Measurements from ENCODE around the gene CDH12.
"Not testable (repeated sequence)": the region's sequence is repeated elsewhere in the genome, so short reads cannot be mapped to it uniquely, and the experiment has no call there.

Gene CDH12

GRCh38 chr5:22111320-22111719, 741.8 kb downstream of the CDH12 start:
- no peak for DNase-seq

DNA sequence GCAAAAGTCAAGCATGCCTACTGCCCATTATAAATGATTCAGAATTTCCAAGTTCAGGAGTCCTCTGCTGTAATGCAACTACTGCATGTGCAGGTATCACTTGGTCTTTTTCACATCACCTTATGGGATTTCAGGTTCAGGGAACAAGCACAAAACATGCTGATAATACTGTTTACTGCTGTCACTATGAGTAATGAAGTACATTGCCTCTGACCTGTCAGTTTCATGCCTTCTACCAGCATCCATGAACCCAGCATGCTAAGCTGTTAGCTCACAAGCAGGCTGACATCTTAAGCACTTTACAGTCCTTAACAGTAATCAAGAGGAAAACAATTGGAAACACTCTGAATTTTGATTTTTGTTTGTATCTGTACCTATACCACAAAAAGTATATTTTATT, 743.8 kb downstream of the CDH12 start:
- DNase-seq = no peak

GRCh38 chr5:22108545-22108944, 744.6 kb downstream of the CDH12 start:
- no peak for DNase-seq

- no peak for DNase-seq
Observed at GRCh38 chr5:22102823-22103359, 750.3 kb downstream of the CDH12 start.

GRCh38 chr5:22088517-22088916, 764.6 kb downstream of the CDH12 start:
- DNase-seq = no peak

GRCh38 chr5:22079566-22079965, 773.6 kb downstream of the CDH12 start:
- DNase-seq = no peak

DNA sequence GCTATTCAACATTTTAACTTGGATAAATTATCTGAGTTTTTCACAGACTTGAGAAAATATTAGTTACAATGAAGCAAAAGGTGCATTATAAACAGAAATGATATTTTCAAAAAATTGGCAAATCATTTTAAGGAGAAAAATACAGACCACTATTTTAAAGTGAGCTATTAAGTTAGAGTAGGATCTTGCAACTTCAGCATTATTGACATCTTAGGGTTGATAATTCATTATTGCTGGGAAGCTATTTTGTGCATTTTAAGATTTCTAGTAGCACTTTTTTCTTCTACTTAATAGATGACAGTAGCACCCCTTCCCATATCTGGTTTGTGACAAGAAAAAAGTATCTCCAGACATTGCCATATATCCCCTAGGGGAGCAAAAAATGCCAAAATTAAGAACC, 774.1 kb downstream of the CDH12 start:
- no peak for DNase-seq

DNA sequence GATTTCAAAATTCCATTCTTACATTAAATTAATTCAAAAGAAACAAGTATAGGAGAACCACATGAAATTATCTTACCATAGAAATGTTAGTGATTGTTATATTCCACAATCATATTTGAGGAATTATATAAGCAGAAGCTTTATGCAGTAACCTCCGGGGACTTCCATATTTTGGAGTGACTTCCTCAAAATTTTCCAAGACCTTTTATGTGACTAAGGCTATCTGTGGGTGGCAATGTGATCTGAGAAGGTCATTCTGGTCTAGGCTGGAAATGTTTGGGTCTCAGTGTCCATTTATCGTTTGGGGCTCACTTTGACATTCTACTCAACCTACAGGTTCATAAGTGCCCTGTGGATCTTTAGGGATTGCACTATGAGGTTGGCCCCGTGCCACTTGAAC, 776.6 kb downstream of the CDH12 start:
- DNase-seq = no peak

- no peak for DNase-seq
Observed at GRCh38 chr5:22070186-22070728, 782.9 kb downstream of the CDH12 start.

- no peak for DNase-seq
Observed at GRCh38 chr5:22063717-22064116, 789.4 kb downstream of the CDH12 start.

DNA sequence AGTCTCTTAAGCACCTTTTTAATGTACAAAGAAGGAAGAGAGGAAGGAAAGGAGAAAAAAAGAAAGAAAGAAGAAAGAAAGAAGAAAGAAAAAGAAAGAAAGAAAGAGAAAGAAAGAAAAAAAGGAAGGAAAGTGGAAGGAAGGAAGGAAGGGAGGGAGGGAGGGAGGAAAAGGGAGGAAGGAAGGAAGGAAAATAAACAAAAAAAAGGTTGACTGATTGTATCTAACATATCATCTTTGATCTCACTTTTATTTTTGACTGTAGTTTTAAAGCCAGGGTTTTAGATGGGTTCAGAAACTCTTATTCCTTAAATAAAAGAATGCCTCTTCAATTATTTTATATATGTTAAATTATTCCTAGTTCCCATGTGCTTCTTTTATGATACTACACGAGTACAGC, 794.5 kb downstream of the CDH12 start:
- DNase-seq = no peak

DNA sequence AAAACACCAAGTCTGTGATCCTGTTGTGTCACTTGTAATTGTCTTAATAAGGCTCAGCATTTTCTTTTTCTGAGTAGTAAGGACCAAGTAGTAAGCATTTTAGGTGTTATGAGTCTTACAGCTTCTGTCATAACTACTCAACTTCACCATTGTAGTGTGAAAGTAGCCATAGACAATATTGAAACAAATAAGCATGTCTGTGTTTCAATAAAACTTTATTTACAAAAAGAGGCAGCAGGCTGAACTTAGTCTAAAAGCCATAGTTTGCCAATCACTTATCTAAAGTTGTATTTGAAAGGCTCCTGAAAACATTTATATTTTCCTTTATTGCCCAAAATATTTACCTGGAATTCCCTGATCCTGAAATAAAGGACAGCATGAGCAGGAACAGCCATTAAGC, 796.1 kb downstream of the CDH12 start:
- no peak for DNase-seq

DNA sequence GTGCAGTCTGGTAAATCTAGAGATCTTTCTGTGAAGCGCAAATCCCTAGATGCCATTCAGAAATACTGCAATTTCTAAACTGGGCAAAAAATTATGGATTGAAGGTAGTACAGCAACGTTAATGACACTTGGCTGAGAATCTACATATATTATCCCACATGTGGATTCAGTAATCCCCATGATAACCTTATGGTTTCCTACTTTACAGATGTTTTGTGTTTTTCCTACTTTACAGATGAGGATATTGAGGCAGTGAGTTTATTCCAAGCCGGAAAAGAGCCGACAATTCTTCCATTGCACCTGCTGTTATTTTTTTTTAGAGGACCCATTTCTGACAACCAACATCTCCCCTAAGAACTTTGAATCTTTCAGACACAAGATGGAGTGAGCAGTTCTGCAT, 796.5 kb downstream of the CDH12 start:
- DNase-seq = no peak

- peak; percentile 79 to 97 for DNase-seq
Observed at GRCh38 chr5:22053195-22053594, 799.9 kb downstream of the CDH12 start.

DNA sequence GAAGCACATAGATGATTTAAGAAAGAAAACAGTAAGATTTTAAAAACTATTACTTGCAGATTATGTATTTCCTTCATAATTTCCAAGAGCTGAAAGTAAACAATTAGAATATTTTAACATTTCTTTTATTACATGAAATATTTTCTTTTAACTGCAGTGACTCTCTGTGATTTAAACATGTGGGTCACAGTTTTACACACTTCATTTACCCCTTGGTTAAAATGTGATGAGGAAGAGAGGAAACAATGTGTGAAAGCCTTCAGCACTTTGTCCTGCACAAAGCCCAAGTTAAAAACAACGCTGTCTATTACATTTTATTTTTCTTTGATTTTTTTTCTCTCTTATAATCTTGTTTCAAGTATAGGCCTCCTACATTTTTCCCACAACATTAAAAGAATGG, 801.3 kb downstream of the CDH12 start:
- DNase-seq = no peak

DNA sequence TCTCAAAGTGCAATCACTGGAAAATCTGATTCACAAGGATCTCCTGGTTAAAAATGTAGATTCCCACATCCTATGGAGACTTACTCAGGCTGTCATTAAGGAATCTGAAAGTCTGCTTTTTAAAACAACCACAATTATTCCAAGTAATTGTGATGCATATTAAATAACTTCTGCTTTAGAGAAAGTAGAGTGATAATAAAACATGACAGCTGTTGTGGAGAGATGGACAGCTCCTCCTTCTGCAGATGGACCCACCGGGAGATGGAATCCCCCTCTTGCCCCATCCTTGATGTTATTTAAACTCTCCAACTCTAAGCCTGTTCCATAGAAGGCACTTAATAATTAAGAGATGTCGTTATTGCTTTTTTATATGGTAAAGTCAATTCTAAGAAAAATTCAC, 802.2 kb downstream of the CDH12 start:
- DNase-seq = no peak

- DNase-seq = no peak
Observed at GRCh38 chr5:22044229-22044628, 808.9 kb downstream of the CDH12 start.

DNA sequence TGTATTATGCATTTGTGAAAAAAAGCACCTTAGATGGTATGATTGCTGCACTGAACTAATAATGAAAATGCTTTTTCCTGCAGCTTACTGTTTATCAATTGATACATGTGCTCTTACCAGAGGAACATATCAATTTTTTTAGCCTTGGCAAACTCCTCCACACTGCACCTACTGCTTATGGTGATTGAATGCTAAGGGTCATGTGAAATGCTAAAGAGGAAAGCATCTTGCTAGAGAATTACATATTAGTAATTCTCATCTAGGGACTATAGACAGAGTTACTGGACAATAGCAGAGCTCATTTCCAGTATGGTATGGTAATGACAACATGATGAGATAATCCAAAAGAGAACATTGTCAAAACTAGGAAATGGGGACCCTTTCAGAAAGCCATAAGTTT, 817.1 kb downstream of the CDH12 start:
- no peak for DNase-seq

DNA sequence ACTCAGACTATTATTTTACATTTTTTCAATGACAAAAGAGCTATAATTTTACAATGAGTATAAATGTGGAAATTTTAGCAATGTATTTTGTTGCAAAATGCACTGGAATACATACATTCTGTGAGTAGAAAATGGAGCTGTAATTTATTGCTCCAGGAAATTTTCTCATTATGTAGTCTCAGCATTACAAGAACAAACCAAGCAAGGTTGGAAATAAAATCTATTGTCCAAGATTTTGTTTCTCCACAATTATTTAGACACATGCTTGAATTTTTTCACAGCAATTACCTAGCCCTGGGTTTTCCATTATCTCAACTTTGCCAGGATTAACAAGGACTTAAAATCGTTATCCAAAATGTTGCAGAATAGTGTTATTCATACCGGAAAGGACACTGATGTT, 820.1 kb downstream of the CDH12 start:
- no peak for DNase-seq

DNA sequence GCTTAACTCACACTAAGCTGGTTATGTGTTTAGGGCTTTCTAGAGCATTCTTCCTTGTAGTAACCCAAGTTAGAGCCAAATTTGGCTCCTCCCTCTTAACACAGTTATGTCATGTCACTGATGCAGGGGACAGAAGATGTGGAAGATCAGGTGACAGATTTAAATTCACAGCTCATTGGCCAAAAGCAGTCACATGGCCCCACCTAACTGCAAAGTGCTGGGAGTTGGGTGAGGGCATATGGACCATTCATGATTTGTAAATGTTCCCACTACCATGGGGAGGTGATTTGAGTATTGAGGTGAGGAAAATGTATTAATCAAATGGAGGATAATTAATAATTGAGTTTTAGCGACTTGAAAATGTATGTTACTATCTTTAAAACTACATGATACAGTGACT, 829.4 kb downstream of the CDH12 start:
- DNase-seq = no peak

GRCh38 chr5:22012893-22013292, 840.3 kb downstream of the CDH12 start:
- not testable (repeated sequence) for DNase-seq

- DNase-seq = not testable (repeated sequence)
Observed at GRCh38 chr5:22010808-22011207, 842.3 kb downstream of the CDH12 start.

- not testable (repeated sequence) for DNase-seq
Observed at GRCh38 chr5:22001097-22001496, 852.0 kb downstream of the CDH12 start.

- DNase-seq = not testable (repeated sequence)
Observed at GRCh38 chr5:21985799-21986198, 867.3 kb downstream of the CDH12 start.

GRCh38 chr5:21951571-21951970, 901.6 kb downstream of the CDH12 start:
- DNase-seq = not testable (repeated sequence)

DNA sequence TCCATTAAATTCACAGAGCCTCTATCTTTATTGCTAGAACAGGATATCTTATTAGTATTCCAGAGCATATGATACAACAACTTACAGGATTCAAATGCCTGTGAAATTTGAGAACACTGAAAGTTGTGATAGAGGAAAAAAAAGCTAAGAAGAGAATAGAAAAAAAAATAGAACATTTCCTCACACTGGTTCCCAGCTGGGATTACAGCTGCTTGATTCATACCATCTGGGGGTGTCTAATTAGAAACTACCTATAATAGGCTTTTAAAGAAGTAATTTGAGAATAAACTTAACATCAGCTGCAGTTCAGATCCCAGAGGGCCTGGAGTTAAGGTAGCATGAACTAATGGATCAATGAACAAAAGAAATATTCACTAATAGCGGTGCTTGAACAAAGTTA, 922.0 kb downstream of the CDH12 start:
- no peak for DNase-seq
